ENCODE data around the gene ZNF454.

GRCh38 chr5:179006564-179006963 lies 65.6 kb downstream of the ZNF454 start:
- TF ChIP-seq POLR2AphosphoS5 (IDR thresholded peaks at IDR 0.05; ENCODE audit: low read depth): no peak
- TF ChIP-seq, protein P1, sequence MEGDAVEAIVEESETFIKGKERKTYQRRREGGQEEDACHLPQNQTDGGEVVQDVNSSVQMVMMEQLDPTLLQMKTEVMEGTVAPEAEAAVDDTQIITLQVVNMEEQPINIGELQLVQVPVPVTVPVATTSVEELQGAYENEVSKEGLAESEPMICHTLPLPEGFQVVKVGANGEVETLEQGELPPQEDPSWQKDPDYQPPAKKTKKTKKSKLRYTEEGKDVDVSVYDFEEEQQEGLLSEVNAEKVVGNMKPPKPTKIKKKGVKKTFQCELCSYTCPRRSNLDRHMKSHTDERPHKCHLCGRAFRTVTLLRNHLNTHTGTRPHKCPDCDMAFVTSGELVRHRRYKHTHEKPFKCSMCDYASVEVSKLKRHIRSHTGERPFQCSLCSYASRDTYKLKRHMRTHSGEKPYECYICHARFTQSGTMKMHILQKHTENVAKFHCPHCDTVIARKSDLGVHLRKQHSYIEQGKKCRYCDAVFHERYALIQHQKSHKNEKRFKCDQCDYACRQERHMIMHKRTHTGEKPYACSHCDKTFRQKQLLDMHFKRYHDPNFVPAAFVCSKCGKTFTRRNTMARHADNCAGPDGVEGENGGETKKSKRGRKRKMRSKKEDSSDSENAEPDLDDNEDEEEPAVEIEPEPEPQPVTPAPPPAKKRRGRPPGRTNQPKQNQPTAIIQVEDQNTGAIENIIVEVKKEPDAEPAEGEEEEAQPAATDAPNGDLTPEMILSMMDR (conservative IDR thresholded peaks at IDR 0.05; ENCODE audit: low read depth in 2 of 2): no peak
- no peak for TF ChIP-seq STAT1 (IDR thresholded peaks at IDR 0.05; ENCODE audit: unreplicated experiment)
- TF ChIP-seq EZH2phosphoT487 (IDR thresholded peaks at IDR 0.05; ENCODE audit: unreplicated experiment): no peak
